Lower leg skin (tissue), 4 donors: ENCODE data around the gene FLNB. TPM values are rescaled to one million over a fixed set of nuclear protein-coding genes. Genes with fewer than 3 reads are reported as not detected.

Source experiments
- total RNA-seq, 4 donors: library from RNA; depleted of rRNA; stranded (reverse); fragments of >200 nt; gene quantifications; one replicate each; pipeline ENCODE4 v1.1.0, GENCODE V29; 2016

The FLNB gene
- total RNA-seq, 4 donors from 2014 or later, result 108 to 155 (median 128) TPM

Other genes starting within 250 kb of the FLNB start
- 1 to 10 TPM in 3 of 4 donors, under 1 TPM in 1; 0.76 to 8.1 (median 3.1) TPM for gene DNASE1L3, start 202.6 kb downstream of the FLNB start, total RNA-seq
- gene ABHD6, start 229.4 kb downstream of the FLNB start, total RNA-seq, result 10 to 100 TPM; 36.5 to 69.7 (median 51.1) TPM